Fibroblast of lung (primary cell): ENCODE results near the gene GPSM1.

Experiments used
- EZH2 ChIP-seq: IDR thresholded peaks from 2 replicates; pipeline ENCODE4 v1.5.1; 2012; ENCODE audit warnings: low read length, control low read depth, mild to moderate bottlenecking; ENCODE audit errors: missing control alignments
- TF ChIP-seq, protein P1 (sequence below), 2 donors: IDR thresholded peaks in 1 of 2; conservative IDR thresholded peaks in 1 of 2; 1 replicate in 1 of 2; 2 replicates in 1 of 2; pipeline ENCODE4 v1.5.1; 2011 to 2012; ENCODE audit warnings: low read length in 2 of 2, control low read depth in 1 of 2, inconsistent platforms in 1 of 2, low read depth in 1 of 2, mild to moderate bottlenecking in 1 of 2

DNA sequence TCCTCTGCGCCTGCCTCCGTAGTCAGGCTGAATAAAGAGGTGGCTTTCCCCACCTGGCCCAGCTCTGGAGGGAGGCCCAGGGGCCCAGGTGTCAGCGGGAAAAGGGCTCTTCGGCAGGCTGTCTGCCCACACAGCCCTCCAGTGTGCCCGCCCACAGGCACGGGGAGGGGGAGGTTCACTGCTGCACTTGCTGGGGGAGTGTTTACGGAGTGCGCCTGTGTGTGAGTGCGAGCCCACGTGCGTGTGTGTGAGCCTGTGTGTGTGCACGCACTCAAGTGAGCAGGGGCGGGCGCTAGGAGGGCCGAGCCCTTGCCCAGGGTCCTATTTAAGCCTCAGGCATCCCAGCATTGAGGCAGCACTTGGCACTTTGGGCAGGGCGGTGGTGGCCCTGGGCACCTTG is 25.3 kb downstream of the GPSM1 start:
- TF ChIP-seq EZH2: no peak
- TF ChIP-seq, protein P1, sequence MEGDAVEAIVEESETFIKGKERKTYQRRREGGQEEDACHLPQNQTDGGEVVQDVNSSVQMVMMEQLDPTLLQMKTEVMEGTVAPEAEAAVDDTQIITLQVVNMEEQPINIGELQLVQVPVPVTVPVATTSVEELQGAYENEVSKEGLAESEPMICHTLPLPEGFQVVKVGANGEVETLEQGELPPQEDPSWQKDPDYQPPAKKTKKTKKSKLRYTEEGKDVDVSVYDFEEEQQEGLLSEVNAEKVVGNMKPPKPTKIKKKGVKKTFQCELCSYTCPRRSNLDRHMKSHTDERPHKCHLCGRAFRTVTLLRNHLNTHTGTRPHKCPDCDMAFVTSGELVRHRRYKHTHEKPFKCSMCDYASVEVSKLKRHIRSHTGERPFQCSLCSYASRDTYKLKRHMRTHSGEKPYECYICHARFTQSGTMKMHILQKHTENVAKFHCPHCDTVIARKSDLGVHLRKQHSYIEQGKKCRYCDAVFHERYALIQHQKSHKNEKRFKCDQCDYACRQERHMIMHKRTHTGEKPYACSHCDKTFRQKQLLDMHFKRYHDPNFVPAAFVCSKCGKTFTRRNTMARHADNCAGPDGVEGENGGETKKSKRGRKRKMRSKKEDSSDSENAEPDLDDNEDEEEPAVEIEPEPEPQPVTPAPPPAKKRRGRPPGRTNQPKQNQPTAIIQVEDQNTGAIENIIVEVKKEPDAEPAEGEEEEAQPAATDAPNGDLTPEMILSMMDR (conservative IDR thresholded peaks at IDR 0.05 in 1 of 2, IDR thresholded peaks at IDR 0.05 in 1 of 2; ENCODE audit: low read depth in 1 of 2, low read length in 2 of 2): no peak
